ENCODE measurements around the gene GABARAPL1.
"Not testable (repeated sequence)": the region's sequence is repeated elsewhere in the genome, so short reads cannot be mapped to it uniquely, and the experiment has no call there.

The GABARAPL1 gene

DNA sequence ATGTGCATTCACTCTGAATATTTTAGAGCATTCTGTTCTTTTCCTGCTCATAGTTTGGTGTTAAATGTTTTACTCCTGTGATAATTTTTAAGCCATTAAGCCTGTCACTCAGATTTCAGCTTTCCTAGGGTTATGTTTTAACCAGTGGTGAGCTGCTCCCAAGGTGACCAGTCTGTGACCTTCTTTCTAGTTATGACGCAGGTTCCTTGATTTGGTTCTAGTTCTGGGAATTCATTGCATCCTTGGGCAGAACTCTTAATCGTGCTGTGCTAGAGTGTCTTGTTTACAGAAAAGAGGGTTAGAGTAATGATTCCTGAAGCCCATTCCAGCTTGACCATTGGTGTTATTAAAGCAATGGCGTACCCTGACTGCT, 2.2 kb downstream of the GABARAPL1 start:
- WGBS, 2 experiments, result 93 to 95% methylated on average over 3 of the region's 3 CpGs
- Histone ChIP-seq H3K27ac (ENCODE audit: insufficient read depth, low read depth, low read length, poor library complexity, severe bottlenecking) (no peak overlapping the region), H3K27me3 (ENCODE audit: control insufficient read depth, insufficient read depth, low read length, poor library complexity, severe bottlenecking) (peaks cover 4% of the 10 kb centered on the region), H3K4me3 (ENCODE audit: insufficient read depth, low read depth, low read length) (no peak overlapping the region), H3K9me3 (ENCODE audit: control insufficient read depth, low read length) (no peaks in the 10 kb centered on the region), H3K4me1 (ENCODE audit: control insufficient read depth, insufficient read depth, low read length) (no peaks in the 10 kb centered on the region), H3K36me3 (ENCODE audit: control insufficient read depth, insufficient read depth, low read length) (no peaks in the 10 kb centered on the region)

DNA sequence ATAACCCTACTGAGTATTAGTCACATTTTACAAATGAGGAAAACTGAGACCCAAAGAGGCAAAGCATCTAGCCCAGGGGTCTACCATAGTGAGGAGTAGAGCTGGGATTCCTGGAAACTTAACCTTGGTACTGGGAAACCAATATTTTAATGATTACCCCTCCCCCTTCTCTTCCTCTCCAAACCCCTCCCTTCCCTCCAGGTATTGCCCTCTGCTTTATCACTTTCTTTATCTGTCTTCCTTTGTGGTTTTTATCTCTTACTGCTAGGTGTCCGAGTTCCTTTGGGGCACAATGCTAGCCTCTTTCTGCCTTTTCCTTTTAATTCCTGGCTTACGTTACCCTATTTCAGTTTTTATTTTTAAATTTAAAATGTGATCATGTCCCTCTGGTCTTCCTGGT, 2.8 kb downstream of the GABARAPL1 start:
- peaks cover 4% of the 10 kb centered on the region for H3K27me3 ChIP-seq (ENCODE audit: control insufficient read depth, insufficient read depth, low read length, poor library complexity, severe bottlenecking)
- no peaks in the 10 kb centered on the region for H3K9me3 ChIP-seq (ENCODE audit: control insufficient read depth, low read length)
- 59 to 77% methylated on average over 2 of the region's 2 CpGs for WGBS, 2 experiments
- H3K36me3 ChIP-seq (ENCODE audit: control insufficient read depth, insufficient read depth, low read length), result peaks cover 3% of the 10 kb centered on the region
- no peaks in the 10 kb centered on the region for H3K4me1 ChIP-seq (ENCODE audit: control insufficient read depth, insufficient read depth, low read length)
- no peak overlapping the region for H3K4me3 ChIP-seq (ENCODE audit: insufficient read depth, low read depth, low read length)
- H3K27ac ChIP-seq (ENCODE audit: insufficient read depth, low read depth, low read length, poor library complexity, severe bottlenecking), result no peak overlapping the region

DNA sequence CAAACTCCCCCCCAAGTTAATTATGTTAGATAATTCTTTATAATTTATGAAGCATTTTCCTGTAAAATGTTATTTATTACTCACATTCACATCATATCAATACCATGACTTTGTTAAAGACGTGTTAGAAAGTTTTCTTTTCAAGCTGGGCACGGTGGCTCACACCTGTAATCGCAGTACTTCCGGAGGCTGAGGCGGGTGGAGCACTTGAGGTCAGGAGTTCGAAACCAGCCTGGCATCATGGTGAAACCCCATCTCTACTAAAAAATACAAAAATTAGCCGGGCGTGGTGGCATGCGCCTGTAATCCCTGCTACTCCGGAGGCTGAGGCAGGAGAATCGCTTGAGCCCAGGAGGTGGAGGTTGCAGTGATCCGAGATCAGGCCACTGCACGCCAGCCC, 3.3 kb downstream of the GABARAPL1 start:
- not testable (repeated sequence) for H3K4me1 ChIP-seq (ENCODE audit: control insufficient read depth, insufficient read depth, low read length); H3K4me3 ChIP-seq (ENCODE audit: insufficient read depth, low read depth, low read length); H3K27ac ChIP-seq (ENCODE audit: insufficient read depth, low read depth, low read length, poor library complexity, severe bottlenecking); H3K9me3 ChIP-seq (ENCODE audit: control insufficient read depth, low read length); H3K36me3 ChIP-seq (ENCODE audit: control insufficient read depth, insufficient read depth, low read length); H3K27me3 ChIP-seq (ENCODE audit: control insufficient read depth, insufficient read depth, low read length, poor library complexity, severe bottlenecking)
- WGBS, 2 experiments, result 92 to 95% methylated on average over 13 of the region's 13 CpGs

DNA sequence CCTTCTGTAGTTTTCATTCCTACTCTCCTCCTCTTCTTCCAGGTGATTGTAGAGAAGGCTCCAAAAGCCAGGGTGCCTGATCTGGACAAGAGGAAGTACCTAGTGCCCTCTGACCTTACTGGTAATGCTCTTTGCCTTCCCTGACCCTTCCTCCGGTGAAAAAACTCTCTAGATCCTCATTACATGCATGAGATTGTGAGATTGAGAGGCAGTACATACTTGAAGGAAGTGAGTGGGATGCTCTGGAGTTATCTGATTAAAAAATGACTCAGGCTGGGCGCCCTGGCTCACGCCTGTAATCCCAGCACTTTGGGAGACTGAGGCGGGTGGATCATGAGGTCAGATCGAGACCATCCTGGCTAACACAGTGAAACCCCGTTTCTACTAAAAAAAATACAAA, 5.3 kb downstream of the GABARAPL1 start:
- WGBS, 2 experiments, result 91 to 92% methylated on average over 6 of the region's 6 CpGs
- Histone ChIP-seq H3K4me1 (ENCODE audit: control insufficient read depth, insufficient read depth, low read length) (no peaks in the 10 kb centered on the region), H3K27ac (ENCODE audit: insufficient read depth, low read depth, low read length, poor library complexity, severe bottlenecking) (no peak overlapping the region), H3K36me3 (ENCODE audit: control insufficient read depth, insufficient read depth, low read length) (peaks cover 22% of the 10 kb centered on the region), H3K4me3 (ENCODE audit: insufficient read depth, low read depth, low read length) (no peak overlapping the region), H3K9me3 (ENCODE audit: control insufficient read depth, low read length) (no peaks in the 10 kb centered on the region), H3K27me3 (ENCODE audit: control insufficient read depth, insufficient read depth, low read length, poor library complexity, severe bottlenecking) (peaks cover 4% of the 10 kb centered on the region)

DNA sequence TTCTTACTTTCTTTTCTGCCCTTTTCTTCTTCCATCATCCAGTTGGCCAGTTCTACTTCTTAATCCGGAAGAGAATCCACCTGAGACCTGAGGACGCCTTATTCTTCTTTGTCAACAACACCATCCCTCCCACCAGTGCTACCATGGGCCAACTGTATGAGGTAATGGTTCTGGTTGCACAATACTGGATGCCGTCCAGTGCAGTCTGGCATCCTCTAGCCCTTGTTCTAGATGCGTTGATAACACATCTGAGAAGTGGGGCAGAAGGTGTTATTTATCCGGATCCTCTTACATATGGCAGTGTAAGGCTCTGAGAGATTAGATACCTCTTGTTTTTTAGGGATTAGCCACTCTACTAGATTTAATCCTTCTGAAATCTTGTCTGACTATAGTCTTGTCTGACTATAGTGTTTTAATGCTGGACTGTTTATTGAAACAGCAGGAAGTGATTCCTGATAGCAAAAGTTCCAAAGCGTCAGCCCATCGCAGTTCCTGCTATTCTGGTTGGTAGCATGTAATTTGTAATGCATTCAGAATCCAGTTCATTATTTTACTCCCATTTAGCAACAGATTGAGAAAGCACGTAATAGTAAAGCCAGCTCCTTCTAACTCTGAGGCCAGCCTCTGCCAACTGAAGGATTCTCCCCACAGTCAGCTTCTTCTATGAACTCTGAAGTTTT, 7.9 kb downstream of the GABARAPL1 start:
- Histone ChIP-seq H3K9me3 (ENCODE audit: control insufficient read depth, low read length) (no peaks in the 10 kb centered on the region), H3K4me3 (ENCODE audit: insufficient read depth, low read depth, low read length) (no peak overlapping the region), H3K36me3 (ENCODE audit: control insufficient read depth, insufficient read depth, low read length) (peaks cover 29% of the 10 kb centered on the region), H3K27me3 (ENCODE audit: control insufficient read depth, insufficient read depth, low read length, poor library complexity, severe bottlenecking) (no peaks in the 10 kb centered on the region), H3K27ac (ENCODE audit: insufficient read depth, low read depth, low read length, poor library complexity, severe bottlenecking) (no peak overlapping the region), H3K4me1 (ENCODE audit: control insufficient read depth, insufficient read depth, low read length) (no peaks in the 10 kb centered on the region)
- 95 to 96% methylated on average over 8 of the region's 8 CpGs for WGBS, 2 experiments

DNA sequence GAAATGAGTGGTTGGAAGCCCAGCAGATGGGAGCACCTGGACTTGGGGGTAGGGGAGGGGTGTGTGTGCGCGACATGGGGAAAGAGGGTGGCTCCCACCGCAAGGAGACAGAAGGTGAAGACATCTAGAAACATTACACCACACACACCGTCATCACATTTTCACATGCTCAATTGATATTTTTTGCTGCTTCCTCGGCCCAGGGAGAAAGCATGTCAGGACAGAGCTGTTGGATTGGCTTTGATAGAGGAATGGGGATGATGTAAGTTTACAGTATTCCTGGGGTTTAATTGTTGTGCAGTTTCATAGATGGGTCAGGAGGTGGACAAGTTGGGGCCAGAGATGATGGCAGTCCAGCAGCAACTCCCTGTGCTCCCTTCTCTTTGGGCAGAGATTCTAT, 9.2 kb downstream of the GABARAPL1 start:
- Histone ChIP-seq H3K27ac (ENCODE audit: insufficient read depth, low read depth, low read length, poor library complexity, severe bottlenecking) (no peak overlapping the region), H3K4me3 (ENCODE audit: insufficient read depth, low read depth, low read length) (no peak overlapping the region), H3K4me1 (ENCODE audit: control insufficient read depth, insufficient read depth, low read length) (no peaks in the 10 kb centered on the region), H3K36me3 (ENCODE audit: control insufficient read depth, insufficient read depth, low read length) (peaks cover 29% of the 10 kb centered on the region), H3K9me3 (ENCODE audit: control insufficient read depth, low read length) (no peaks in the 10 kb centered on the region), H3K27me3 (ENCODE audit: control insufficient read depth, insufficient read depth, low read length, poor library complexity, severe bottlenecking) (no peaks in the 10 kb centered on the region)
- 90 to 100% methylated on average over 5 of the region's 5 CpGs for WGBS, 2 experiments

DNA sequence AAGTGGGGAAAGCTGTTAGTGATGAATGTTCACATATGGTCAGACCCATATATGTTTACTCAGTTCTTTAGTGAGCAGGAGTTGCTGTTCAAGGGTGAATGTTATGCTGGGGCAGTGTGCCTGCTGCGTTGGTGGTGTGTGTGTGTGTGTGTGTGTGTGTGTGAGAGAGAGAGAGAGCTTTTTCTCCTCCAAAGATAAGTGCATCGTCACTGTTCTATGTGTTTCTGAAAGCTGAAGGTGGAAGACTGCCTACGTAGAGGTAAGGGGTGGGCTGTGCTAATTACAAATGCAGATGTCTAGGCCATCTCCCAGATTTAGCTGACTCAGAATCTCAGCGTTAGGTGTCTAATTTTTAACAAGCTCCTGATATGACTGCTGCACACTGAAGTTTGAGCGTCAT, 10.5 kb downstream of the GABARAPL1 start:
- H3K9me3 ChIP-seq (ENCODE audit: control insufficient read depth, low read length), result no peaks in the 10 kb centered on the region
- H3K4me1 ChIP-seq (ENCODE audit: control insufficient read depth, insufficient read depth, low read length), result no peaks in the 10 kb centered on the region
- H3K36me3 ChIP-seq (ENCODE audit: control insufficient read depth, insufficient read depth, low read length), result peaks cover 29% of the 10 kb centered on the region
- H3K4me3 ChIP-seq (ENCODE audit: insufficient read depth, low read depth, low read length), result no peak overlapping the region
- H3K27me3 ChIP-seq (ENCODE audit: control insufficient read depth, insufficient read depth, low read length, poor library complexity, severe bottlenecking), result no peaks in the 10 kb centered on the region
- 96 to 97% methylated on average over 5 of the region's 5 CpGs for WGBS, 2 experiments
- no peak overlapping the region for H3K27ac ChIP-seq (ENCODE audit: insufficient read depth, low read depth, low read length, poor library complexity, severe bottlenecking)

DNA sequence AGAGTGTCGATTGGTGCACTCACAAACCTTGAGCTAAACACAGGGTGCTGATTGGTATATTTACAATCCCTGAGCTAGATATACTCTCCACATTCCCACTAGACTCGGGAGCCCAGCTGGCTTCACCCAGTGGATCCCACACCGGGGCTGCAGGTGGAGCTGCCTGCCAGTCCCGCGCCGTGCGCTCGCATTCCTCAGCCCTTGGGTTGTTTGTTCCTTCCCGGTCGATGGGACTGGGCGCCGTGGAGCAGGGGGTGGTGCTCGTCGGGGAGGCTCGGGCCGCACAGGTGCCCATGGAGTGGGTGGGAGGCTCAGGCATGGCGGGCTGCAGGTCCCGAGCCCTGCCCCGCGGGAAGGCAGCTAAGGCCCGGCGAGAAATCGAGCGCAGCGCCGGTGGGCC, 12.7 kb downstream of the GABARAPL1 start:
- not testable (repeated sequence) for H3K4me1 ChIP-seq (ENCODE audit: control insufficient read depth, insufficient read depth, low read length); H3K9me3 ChIP-seq (ENCODE audit: control insufficient read depth, low read length); H3K27me3 ChIP-seq (ENCODE audit: control insufficient read depth, insufficient read depth, low read length, poor library complexity, severe bottlenecking); H3K4me3 ChIP-seq (ENCODE audit: insufficient read depth, low read depth, low read length); H3K27ac ChIP-seq (ENCODE audit: insufficient read depth, low read depth, low read length, poor library complexity, severe bottlenecking)
- peaks cover 26% of the 10 kb centered on the region for H3K36me3 ChIP-seq (ENCODE audit: control insufficient read depth, insufficient read depth, low read length)
- WGBS, 2 experiments, result 95 to 97% methylated on average over 15 to 17 of the region's 26 CpGs

DNA sequence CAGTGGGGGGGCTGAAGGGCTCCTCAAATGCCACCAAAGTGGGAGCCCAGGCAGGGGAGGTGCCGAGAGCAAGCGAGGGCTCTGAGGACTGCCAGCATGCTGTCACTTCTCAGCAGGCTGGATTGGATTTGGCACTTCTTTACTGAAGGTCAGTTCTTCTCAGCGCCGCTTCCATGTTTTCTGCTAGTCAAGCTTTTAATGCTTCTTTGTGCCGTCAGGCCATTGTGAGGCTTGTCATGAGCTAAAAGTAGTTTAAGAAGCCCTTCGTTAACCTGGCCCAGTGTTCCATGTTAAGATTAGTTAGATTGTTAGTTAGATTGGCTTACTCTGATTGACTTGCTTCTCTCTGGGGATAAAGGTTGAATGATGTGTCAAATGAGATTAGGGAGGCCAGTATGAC, 13.4 kb downstream of the GABARAPL1 start:
- no peaks in the 10 kb centered on the region for H3K27me3 ChIP-seq (ENCODE audit: control insufficient read depth, insufficient read depth, low read length, poor library complexity, severe bottlenecking)
- H3K27ac ChIP-seq (ENCODE audit: insufficient read depth, low read depth, low read length, poor library complexity, severe bottlenecking), result no peak overlapping the region
- 87 to 90% methylated on average over 6 of the region's 6 CpGs for WGBS, 2 experiments
- H3K36me3 ChIP-seq (ENCODE audit: control insufficient read depth, insufficient read depth, low read length), result peaks cover 20% of the 10 kb centered on the region
- H3K4me1 ChIP-seq (ENCODE audit: control insufficient read depth, insufficient read depth, low read length), result no peaks in the 10 kb centered on the region
- H3K9me3 ChIP-seq (ENCODE audit: control insufficient read depth, low read length), result no peaks in the 10 kb centered on the region
- H3K4me3 ChIP-seq (ENCODE audit: insufficient read depth, low read depth, low read length), result no peak overlapping the region

DNA sequence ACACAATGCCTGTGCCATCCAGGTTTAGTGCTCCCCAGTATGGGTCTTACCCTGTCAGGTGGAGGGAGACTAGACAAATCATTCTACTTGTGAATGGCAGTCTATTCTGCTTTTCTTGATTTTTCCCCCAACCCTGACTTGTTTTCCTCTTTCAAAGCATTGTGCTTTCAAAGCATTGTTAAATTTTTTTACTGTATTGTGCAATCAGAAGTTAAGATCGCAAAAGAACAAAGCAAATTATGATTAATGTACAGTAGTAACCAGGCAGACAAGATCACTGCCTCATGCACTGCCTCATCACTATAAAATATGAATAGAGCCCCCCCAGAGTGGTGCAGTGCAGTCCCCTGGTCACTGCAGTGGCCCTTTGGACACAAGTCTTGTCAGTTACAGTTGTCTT, 14.1 kb downstream of the GABARAPL1 start:
- Histone ChIP-seq H3K36me3 (ENCODE audit: control insufficient read depth, insufficient read depth, low read length) (peaks cover 15% of the 10 kb centered on the region), H3K4me1 (ENCODE audit: control insufficient read depth, insufficient read depth, low read length) (no peaks in the 10 kb centered on the region), H3K27me3 (ENCODE audit: control insufficient read depth, insufficient read depth, low read length, poor library complexity, severe bottlenecking) (no peaks in the 10 kb centered on the region), H3K9me3 (ENCODE audit: control insufficient read depth, low read length) (no peaks in the 10 kb centered on the region), H3K4me3 (ENCODE audit: insufficient read depth, low read depth, low read length) (no peak overlapping the region), H3K27ac (ENCODE audit: insufficient read depth, low read depth, low read length, poor library complexity, severe bottlenecking) (no peak overlapping the region)
- WGBS, 2 experiments, result 88% methylated on average over 1 of the region's 1 CpG; no CpG with 5 or more reads in 1 of the 2 experiments

DNA sequence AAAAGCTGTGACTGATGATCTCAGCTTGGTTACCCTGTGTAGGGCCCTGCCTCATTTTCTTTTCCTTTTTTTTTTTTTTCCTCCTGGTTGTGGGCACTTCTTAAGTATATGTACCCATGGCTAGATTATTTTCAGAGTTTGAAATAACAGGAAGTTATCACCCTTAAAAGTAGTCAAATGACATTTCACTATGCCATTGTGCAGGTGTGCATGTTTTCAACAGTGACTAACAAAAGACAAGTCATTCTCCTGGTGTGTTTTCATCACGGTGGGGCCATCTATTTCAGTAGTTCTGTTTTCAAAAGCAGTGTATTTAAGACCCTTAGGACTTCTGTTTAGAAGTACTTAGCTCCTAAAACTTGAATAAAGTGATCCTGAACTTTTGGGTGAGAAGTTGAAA, 15.0 kb downstream of the GABARAPL1 start:
- Histone ChIP-seq H3K27ac (ENCODE audit: insufficient read depth, low read depth, low read length, poor library complexity, severe bottlenecking) (no peak overlapping the region), H3K36me3 (ENCODE audit: control insufficient read depth, insufficient read depth, low read length) (peaks cover 7% of the 10 kb centered on the region), H3K9me3 (ENCODE audit: control insufficient read depth, low read length) (no peaks in the 10 kb centered on the region), H3K4me3 (ENCODE audit: insufficient read depth, low read depth, low read length) (no peak overlapping the region), H3K27me3 (ENCODE audit: control insufficient read depth, insufficient read depth, low read length, poor library complexity, severe bottlenecking) (no peaks in the 10 kb centered on the region), H3K4me1 (ENCODE audit: control insufficient read depth, insufficient read depth, low read length) (no peaks in the 10 kb centered on the region)
- 92 to 100% methylated on average over 1 of the region's 1 CpG for WGBS, 2 experiments
